GM12878 (cell line): ENCODE results near the gene KHK. TPM values are rescaled to one million over a fixed set of nuclear protein-coding genes. Genes with fewer than 3 reads are reported as not detected.
A peak's percentile ranks its signal among the peaks of the same experiment; 100 is the strongest.

ENCODE experiments used
- BHLHE40 ChIP-seq, 2 experiments: fragments of 450-650 bp in 1 of 2; IDR thresholded peaks; 2 replicates each; pipeline ENCODE4 v1.6.1; 2011 to 2017; ENCODE audit warnings: low read depth in 2 of 2, borderline replicate concordance in 1 of 2, improper control_type of control experiment in 1 of 2, low read length in 1 of 2, mild to moderate bottlenecking in 1 of 2
- EED ChIP-seq: sonication (generic); IDR thresholded peaks from 2 replicates; pipeline ENCODE4 v1.6.1; 2016; ENCODE audit warnings: antibody characterized with exemption, low read depth
- ESRRA ChIP-seq: IDR thresholded peaks from 2 replicates; pipeline ENCODE4 v1.6.1; 2012; ENCODE audit warnings: mild to moderate bottlenecking, low read length, improper control_type of control experiment
- MXI1 ChIP-seq: fragments of 150-350 bp; IDR thresholded peaks from 2 replicates; pipeline ENCODE4 v1.6.1; 2011; ENCODE audit warnings: low read depth, mild to moderate bottlenecking, inconsistent platforms, low read length, improper control_type of control experiment
- NR2F1 ChIP-seq: fragments of 450-650 bp; conservative IDR thresholded peaks from 2 replicates; pipeline ENCODE4 v1.6.1; 2017; ENCODE audit warnings: mild to moderate bottlenecking
- POLR2A ChIP-seq: IDR thresholded peaks from 2 replicates; pipeline ENCODE4 v1.6.1; 2011; ENCODE audit warnings: low read depth, mild to moderate bottlenecking, low read length
- RB1 ChIP-seq: fragments of 450-650 bp; formaldehyde crosslinking; IDR thresholded peaks from 2 replicates; pipeline ENCODE4 v1.6.1; 2017; ENCODE audit warnings: mild to moderate bottlenecking, borderline replicate concordance
- RFX5 ChIP-seq: IDR thresholded peaks from 2 replicates; pipeline ENCODE4 v1.6.1; 2011; ENCODE audit warnings: low read depth, low read length, improper control_type of control experiment
- SIX5 ChIP-seq: IDR thresholded peaks from 2 replicates; pipeline ENCODE4 v1.6.1; 2011; ENCODE audit warnings: mild to moderate bottlenecking, low read depth, low read length, moderate library complexity; ENCODE audit not compliant: severe bottlenecking
- SREBF1 ChIP-seq: IDR thresholded peaks from 2 replicates; pipeline ENCODE4 v1.6.1; 2012; ENCODE audit warnings: mild to moderate bottlenecking, low read length
- SUZ12 ChIP-seq: fragments of 200-600 bp; sonication (generic); IDR thresholded peaks from one replicate; pipeline ENCODE4 v1.6.1; 2018; ENCODE audit warnings: antibody characterized with exemption, mild to moderate bottlenecking; ENCODE audit not compliant: unreplicated experiment
- TCF7 ChIP-seq: IDR thresholded peaks from 2 replicates; pipeline ENCODE4 v1.6.1; 2014; ENCODE audit warnings: antibody characterized with exemption, borderline replicate concordance
- ZNF207 ChIP-seq: fragments of 450-650 bp; IDR thresholded peaks from 2 replicates; pipeline ENCODE4 v1.6.1; 2014; ENCODE audit warnings: antibody characterized with exemption, mild to moderate bottlenecking, borderline replicate concordance
- ZNF274 ChIP-seq: IDR thresholded peaks from one replicate; pipeline ENCODE4 v1.8.0; 2011; ENCODE audit not compliant: insufficient read length, insufficient read depth
- polyA plus RNA-seq, 11 experiments: library from polyadenylated mRNA; depleted of rRNA in 4 of 11; unstranded in 6 of 11; stranded (reverse) in 5 of 11; fragments of >200 nt; fragmentation: Nextera tagmentation in 4 of 11; fragmentation: Illumina TruSeq in 1 of 11; extraction: Ambion mirVana in 4 of 11; extraction: Trizol in 1 of 11; gene quantifications; 1 replicate in 1 of 11; 2 replicates in 10 of 11; pipeline versions ENCODE4 v1.2.1 to v1.2.3, GENCODE V29; 2011 to 2016; ENCODE audit warnings: inconsistent platforms in 2 of 11, missing spikeins in 2 of 11, low read depth in 1 of 11
- total RNA-seq, 4 experiments: library from RNA; depleted of rRNA in 3 of 4; stranded (reverse); fragments of >200 nt in 3 of 4; fragmentation: Illumina TruSeq in 1 of 4; extraction: Trizol in 1 of 4; gene quantifications; 2 replicates each; pipeline versions ENCODE4 v1.2.1 to v1.2.3, GENCODE V29; 2013 to 2021
- TF ChIP-seq, protein P1 (sequence below): fragments of 450-650 bp; IDR thresholded peaks from 2 replicates; pipeline ENCODE4 v1.6.1; 2016; ENCODE audit warnings: mild to moderate bottlenecking, moderate library complexity, borderline replicate concordance
- TF ChIP-seq, protein P2 (sequence below): IDR thresholded peaks from 2 replicates; pipeline ENCODE4 v1.6.1; 2011; ENCODE audit warnings: borderline replicate concordance, low read depth, mild to moderate bottlenecking, moderate library complexity, low read length; ENCODE audit not compliant: insufficient read depth, poor library complexity, severe bottlenecking
- TF ChIP-seq, protein P3 (sequence below): fragments of 450-650 bp; IDR thresholded peaks from 2 replicates; pipeline ENCODE4 v1.6.1; 2017; ENCODE audit warnings: low read depth, mild to moderate bottlenecking, moderate library complexity

The KHK gene
- total and polyA plus RNA-seq, 10 of the 15 experiments (the other 5 are each of a cell fraction or from before 2014, with no cell fraction given) = 0.31 to 11.8 (median 3.9) TPM

DNA sequence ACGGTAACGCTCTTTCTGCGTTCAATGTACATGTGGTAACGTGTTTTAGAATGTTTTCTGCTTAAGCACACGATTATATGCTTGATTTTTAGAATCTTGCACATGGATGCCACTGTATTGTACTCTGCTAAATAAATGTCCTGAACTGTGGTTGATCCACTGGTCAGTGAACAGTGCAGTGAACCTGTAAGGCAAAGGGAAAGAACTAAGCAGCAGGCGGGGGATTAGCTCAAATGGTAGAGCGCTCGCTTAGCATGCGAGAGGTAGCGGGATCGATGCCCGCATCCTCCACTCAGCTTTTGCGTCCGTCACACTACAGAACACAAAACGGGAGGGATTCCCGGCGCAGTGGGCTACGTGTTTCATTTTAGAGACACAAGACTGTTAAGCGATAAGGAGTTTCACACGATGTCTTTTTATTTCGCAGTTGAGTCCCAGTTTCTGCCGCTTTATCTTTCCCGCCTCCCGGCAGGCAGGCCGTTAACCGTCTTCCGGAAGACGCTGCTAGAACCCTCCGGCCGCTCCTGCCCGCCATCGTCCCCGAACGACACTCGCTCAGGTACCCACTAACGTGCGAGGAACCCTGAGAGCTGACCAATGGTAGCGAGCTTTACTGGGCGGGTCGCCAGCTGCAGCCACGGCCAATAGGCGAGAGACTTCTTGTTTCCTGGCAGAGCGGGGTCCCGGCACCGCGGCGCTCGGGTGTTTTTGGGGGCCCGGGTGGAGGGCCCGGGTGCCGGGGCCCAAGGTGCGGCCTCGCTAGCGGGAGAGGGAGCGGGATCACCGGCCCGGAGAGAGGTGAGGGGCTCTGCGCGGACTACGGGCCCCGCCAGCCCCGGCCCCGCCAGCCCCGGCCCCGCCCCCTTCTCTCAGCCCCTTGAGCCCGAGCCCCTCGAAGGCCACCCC lies 35.3 kb upstream of the KHK start, which contains the start of gene AGBL5 (continued):
- TF ChIP-seq, protein P1, sequence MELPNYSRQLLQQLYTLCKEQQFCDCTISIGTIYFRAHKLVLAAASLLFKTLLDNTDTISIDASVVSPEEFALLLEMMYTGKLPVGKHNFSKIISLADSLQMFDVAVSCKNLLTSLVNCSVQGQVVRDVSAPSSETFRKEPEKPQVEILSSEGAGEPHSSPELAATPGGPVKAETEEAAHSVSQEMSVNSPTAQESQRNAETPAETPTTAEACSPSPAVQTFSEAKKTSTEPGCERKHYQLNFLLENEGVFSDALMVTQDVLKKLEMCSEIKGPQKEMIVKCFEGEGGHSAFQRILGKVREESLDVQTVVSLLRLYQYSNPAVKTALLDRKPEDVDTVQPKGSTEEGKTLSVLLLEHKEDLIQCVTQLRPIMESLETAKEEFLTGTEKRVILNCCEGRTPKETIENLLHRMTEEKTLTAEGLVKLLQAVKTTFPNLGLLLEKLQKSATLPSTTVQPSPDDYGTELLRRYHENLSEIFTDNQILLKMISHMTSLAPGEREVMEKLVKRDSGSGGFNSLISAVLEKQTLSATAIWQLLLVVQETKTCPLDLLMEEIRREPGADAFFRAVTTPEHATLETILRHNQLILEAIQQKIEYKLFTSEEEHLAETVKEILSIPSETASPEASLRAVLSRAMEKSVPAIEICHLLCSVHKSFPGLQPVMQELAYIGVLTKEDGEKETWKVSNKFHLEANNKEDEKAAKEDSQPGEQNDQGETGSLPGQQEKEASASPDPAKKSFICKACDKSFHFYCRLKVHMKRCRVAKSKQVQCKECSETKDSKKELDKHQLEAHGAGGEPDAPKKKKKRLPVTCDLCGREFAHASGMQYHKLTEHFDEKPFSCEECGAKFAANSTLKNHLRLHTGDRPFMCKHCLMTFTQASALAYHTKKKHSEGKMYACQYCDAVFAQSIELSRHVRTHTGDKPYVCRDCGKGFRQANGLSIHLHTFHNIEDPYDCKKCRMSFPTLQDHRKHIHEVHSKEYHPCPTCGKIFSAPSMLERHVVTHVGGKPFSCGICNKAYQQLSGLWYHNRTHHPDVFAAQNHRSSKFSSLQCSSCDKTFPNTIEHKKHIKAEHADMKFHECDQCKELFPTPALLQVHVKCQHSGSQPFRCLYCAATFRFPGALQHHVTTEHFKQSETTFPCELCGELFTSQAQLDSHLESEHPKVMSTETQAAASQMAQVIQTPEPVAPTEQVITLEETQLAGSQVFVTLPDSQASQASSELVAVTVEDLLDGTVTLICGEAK = peak; percentile 84; the same call in 1 of the 2 replicates
- TF ChIP-seq ZNF207 (peak; percentile 93), ESRRA (0 out of 2 replicates have a peak, but pooled peaks have one; percentile 33), EED (no peak), POLR2A (peak; percentile 89), SREBF1 (no peak), SUZ12 (no peak), BHLHE40 (IDR thresholded peaks at IDR 0.05; ENCODE audit: borderline replicate concordance in 1 of 2, low read depth in 2 of 2, low read length in 1 of 2) (peak; percentile 49 to 74; a peak in 1 of 4 replicates), MXI1 (no peak; the same call in none of the 2 replicates), SIX5 (peak; percentile 27), TCF7 (peak; percentile 85; the same call in 1 of the 2 replicates), RB1 (peak; percentile 96), RFX5 (0 out of 2 replicates have a peak, but pooled peaks have one; percentile 13), NR2F1 (no peak), ZNF274 (no peak)
- TF ChIP-seq, protein P2, sequence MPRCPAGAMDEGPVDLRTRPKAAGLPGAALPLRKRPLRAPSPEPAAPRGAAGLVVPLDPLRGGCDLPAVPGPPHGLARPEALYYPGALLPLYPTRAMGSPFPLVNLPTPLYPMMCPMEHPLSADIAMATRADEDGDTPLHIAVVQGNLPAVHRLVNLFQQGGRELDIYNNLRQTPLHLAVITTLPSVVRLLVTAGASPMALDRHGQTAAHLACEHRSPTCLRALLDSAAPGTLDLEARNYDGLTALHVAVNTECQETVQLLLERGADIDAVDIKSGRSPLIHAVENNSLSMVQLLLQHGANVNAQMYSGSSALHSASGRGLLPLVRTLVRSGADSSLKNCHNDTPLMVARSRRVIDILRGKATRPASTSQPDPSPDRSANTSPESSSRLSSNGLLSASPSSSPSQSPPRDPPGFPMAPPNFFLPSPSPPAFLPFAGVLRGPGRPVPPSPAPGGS = no peak
- TF ChIP-seq, protein P3, sequence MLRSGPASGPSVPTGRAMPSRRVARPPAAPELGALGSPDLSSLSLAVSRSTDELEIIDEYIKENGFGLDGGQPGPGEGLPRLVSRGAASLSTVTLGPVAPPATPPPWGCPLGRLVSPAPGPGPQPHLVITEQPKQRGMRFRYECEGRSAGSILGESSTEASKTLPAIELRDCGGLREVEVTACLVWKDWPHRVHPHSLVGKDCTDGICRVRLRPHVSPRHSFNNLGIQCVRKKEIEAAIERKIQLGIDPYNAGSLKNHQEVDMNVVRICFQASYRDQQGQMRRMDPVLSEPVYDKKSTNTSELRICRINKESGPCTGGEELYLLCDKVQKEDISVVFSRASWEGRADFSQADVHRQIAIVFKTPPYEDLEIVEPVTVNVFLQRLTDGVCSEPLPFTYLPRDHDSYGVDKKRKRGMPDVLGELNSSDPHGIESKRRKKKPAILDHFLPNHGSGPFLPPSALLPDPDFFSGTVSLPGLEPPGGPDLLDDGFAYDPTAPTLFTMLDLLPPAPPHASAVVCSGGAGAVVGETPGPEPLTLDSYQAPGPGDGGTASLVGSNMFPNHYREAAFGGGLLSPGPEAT = peak; percentile 77
- TF ChIP-seq, all 136 proteins: peak for 79
